RWPE1 (cell line): ENCODE data around the gene VSTM5.
A peak's percentile ranks its signal among the peaks of the same experiment; 100 is the strongest.
"Not testable (repeated sequence)": the region's sequence is repeated elsewhere in the genome, so short reads cannot be mapped to it uniquely, and the experiment has no call there.

Source experiments
- CTCF ChIA-PET: fragments of 350-600 bp; sonication (Branson Sonifier 250); formaldehyde crosslinking; extraction: SDS; loops from one replicate; lab custom pipeline; 2021; lab: Yijun Ruan, JAX
- POLR2A ChIA-PET: fragments of 400-600 bp; formaldehyde crosslinking; extraction: SDS; loops from one replicate; lab custom pipeline; 2020; ENCODE audit warnings: antibody characterized with exemption; ENCODE audit not compliant: low non-redundant PET; lab: Yijun Ruan, JAX
- DNase-seq: peaks from one replicate; pipeline ENCODE4 v3.0.0; 2012; ENCODE audit warnings: low spot score
- H3K27ac ChIP-seq: fragments of 450-650 bp; 2 replicates; pipeline ENCODE4 v1.5.1; 2017
- TF ChIP-seq, protein P1 (sequence below): fragments of 450-650 bp; conservative IDR thresholded peaks from 2 replicates; pipeline ENCODE4 v1.5.1; 2017; ENCODE audit warnings: low read depth, mild to moderate bottlenecking

Gene VSTM5

DNA sequence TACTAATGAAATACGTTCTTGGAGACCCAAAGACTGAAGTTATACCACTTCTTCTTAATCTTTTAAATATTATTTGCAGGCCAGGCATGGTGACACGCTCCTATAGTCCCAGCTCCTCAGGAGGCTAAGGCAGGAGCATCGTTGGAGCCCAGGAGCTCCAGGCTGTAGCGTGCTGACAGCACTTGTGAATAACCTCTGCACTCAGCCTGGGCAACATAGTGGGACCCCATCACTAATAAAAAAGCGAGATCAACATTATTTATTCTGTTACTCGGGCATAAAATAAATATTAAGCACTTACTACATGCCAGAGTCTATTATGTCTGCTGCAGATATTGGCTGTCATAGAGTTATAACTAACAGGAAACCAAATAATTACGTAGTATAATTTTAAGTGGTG is 67.1 kb downstream of the VSTM5 start:
- ChIA-PET CTCF (interaction anchor here (1.1 kb wide), 1 partner anchor 61 kb away, joined by 4 read pairs; no protein-coding TSS in a partner anchor), POLR2A (interaction anchor here (1.3 kb wide), 1 partner anchor 43 kb away, joined by 18 read pairs; no protein-coding TSS in a partner anchor)
- no peak for DNase-seq
- peak overlapping the region; percentile 91 for H3K27ac ChIP-seq
- TF ChIP-seq, protein P1, sequence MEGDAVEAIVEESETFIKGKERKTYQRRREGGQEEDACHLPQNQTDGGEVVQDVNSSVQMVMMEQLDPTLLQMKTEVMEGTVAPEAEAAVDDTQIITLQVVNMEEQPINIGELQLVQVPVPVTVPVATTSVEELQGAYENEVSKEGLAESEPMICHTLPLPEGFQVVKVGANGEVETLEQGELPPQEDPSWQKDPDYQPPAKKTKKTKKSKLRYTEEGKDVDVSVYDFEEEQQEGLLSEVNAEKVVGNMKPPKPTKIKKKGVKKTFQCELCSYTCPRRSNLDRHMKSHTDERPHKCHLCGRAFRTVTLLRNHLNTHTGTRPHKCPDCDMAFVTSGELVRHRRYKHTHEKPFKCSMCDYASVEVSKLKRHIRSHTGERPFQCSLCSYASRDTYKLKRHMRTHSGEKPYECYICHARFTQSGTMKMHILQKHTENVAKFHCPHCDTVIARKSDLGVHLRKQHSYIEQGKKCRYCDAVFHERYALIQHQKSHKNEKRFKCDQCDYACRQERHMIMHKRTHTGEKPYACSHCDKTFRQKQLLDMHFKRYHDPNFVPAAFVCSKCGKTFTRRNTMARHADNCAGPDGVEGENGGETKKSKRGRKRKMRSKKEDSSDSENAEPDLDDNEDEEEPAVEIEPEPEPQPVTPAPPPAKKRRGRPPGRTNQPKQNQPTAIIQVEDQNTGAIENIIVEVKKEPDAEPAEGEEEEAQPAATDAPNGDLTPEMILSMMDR: no peak

DNA sequence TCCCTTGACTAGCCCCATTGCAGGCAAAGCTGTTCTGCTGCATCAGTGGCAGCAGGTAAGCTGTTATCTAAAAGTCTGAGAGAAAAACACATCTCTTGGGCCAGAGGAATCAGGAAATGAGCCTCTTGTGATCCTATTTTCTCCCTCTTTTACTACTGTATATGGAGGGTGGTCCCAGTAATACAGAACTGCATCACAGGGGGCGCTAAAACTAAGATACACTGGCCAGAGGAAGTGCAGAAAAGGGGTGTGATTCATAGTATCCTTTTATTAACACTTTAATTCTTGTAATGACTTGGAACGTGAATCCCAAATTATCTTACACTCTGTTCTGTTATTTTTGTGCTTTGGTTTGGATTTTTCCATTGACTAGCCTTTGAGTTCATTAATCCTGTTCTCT is 75.1 kb downstream of the VSTM5 start:
- ChIA-PET POLR2A (no interaction called here), CTCF (no interaction called here)
- DNase-seq: no peak
- TF ChIP-seq, protein P1: no peak
- no peak overlapping the region for H3K27ac ChIP-seq

DNA sequence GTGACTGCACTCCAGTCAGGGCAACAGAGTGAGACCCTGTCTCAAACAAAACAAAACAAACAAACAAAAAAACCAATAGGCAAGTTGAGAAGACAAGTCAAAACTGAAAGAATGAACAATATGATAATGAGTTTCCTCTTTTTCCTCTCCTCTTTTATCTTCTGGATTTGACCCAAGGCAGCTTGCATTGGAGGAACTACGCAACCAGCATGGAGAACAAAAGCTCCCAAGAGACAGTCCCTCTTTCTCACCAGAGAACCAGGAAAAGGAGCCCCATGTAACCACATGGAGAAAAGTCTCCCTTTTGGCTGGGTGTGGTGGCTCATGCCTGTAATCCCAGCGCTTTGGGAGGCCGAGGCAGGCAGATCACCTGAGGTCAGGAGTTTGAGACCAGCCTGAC is 75.9 kb downstream of the VSTM5 start:
- POLR2A ChIA-PET, DNase-seq, H3K27ac ChIP-seq, CTCF ChIA-PET: not testable (repeated sequence)

DNA sequence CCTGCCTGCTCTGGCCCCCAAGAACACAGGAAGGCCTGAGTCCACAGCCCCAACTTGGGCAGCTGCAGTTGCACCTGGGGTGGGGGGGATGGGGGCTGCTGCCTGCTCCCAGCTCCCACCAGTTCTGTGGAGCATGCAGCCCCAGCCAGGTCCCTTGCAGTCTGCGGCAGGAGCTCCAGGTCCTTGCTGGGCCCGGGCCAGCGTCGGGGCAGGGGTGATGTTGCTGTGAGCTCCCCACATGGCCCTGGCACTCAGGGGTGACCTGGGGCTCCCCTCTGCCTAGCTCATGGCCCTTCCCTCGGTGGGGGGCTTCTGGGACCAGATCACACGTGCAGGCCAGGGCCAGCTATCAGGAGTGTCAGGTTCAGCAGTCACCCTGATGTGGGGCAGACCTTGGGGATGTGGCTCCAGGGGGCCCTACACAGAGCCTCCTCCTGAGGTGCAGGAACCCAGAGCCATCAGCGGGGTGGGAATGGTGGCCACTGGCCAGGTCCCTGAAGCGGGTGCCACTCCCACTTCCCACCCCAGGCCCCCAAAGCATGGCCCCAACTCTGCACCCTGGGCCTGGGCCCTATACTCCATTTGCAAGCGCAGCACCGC is 76.7 kb downstream of the VSTM5 start:
- DNase-seq: no peak
- H3K27ac ChIP-seq: no peak overlapping the region
- ChIA-PET POLR2A (no interaction called here), CTCF (interaction anchor here (0.9 kb wide), 1 partner anchor 10 kb away, joined by 4 read pairs; the partner anchor contains the start of gene MED17)
- TF ChIP-seq, protein P1: no peak

DNA sequence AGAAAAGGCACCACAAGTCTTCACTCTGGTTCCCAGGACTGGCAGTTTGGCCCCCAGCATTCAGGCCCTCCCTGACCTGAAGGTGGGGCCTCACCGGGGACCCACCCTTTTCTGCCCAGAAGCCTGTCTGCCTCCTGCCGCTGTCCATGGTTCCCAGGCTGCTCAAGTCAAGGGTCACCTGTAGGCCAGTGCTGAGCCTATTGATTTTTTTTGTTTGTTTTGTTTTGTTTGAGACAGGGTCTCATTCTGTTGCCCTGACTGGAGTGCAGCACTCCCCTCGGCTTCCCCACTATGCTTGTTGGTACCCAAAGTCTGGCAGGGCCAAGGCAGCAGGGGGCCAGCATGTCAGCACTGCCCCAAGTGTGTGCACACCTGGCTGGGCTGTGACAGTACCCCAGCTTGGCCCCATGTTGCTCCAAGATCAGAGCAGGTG is 77.4 kb downstream of the VSTM5 start:
- ChIA-PET POLR2A (no interaction called here), CTCF (interaction anchor here (0.9 kb wide), 1 partner anchor 11 kb away, joined by 4 read pairs; the partner anchor contains the start of gene MED17)
- TF ChIP-seq, protein P1: no peak
- no peak overlapping the region for H3K27ac ChIP-seq
- DNase-seq: no peak

DNA sequence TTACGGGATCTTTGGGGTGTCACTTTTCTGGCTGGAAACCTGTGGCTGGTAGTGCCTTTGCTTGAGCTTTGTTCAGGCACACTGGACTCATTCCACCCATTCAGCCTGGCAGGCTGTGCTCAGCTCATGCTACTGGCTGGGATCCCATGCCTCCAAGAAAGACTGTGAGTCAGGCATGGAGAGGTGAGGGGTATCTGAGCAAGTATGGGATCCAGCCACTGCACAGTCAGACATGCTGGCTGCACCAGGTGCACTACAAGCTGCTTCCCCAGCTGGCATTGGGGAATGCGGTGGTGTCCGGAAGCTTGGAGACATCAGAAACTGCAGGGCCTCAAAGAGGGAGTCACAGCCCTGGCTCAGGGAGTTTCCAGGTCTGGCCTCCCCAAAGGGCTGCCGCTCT is 78.3 kb downstream of the VSTM5 start:
- no peak for DNase-seq
- TF ChIP-seq, protein P1: no peak
- POLR2A ChIA-PET: no interaction called here
- no peak overlapping the region for H3K27ac ChIP-seq
- CTCF ChIA-PET: no interaction called here

DNA sequence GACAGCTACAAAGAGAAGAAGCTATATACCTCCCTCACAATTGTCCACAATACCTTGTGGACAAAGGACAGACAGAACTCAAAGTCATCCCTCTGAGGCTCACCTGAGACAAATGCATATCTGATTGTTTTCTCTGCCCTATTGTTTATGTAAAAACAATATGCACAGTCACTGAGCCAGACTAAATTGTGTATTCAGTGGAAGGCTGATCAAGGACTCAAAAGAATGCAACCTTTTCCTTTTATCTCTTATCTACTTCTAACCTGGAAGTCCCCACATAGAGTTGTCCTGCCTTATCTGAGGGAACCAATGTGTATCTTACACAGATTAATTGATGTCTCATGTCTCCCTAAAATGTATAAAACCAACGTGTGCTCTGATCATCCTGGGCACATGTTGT is 80.3 kb downstream of the VSTM5 start:
- POLR2A ChIA-PET: no interaction called here
- CTCF ChIA-PET: interaction anchor here (0.7 kb wide), 1 partner anchor 245 kb away, joined by 4 read pairs; no protein-coding TSS in a partner anchor
- TF ChIP-seq, protein P1: no peak
- no peak overlapping the region for H3K27ac ChIP-seq
- no peak for DNase-seq
